Activated naive CD8-positive, alpha-beta T cell treated with anti-CD3 and anti-CD28 coated beads for 36 hours (primary cell): Measurements from ENCODE around the gene DCP1B. TPM values are rescaled to one million over a fixed set of nuclear protein-coding genes. Genes with fewer than 3 reads are reported as not detected.

ENCODE experiments used
- DNase-seq: peaks from one replicate; pipeline ENCODE4 v3.0.0; 2021
- H3K27ac Mint-ChIP-seq: one replicate; pipeline ENCODE4 v1.8.0; 2022; ENCODE audit warnings: mild to moderate bottlenecking, moderate library complexity, mixed read lengths
- H3K27me3 Mint-ChIP-seq: one replicate; pipeline ENCODE4 v1.8.0; 2022; ENCODE audit warnings: mild to moderate bottlenecking, mixed read lengths
- H3K36me3 Mint-ChIP-seq: one replicate; pipeline ENCODE4 v1.8.0; 2021; ENCODE audit warnings: mild to moderate bottlenecking, mixed read lengths
- H3K4me1 Mint-ChIP-seq: one replicate; pipeline ENCODE4 v1.8.0; 2021; ENCODE audit warnings: mixed read lengths
- H3K4me3 Mint-ChIP-seq: one replicate; pipeline ENCODE4 v1.8.0; 2022; ENCODE audit warnings: mild to moderate bottlenecking, moderate library complexity, mixed read lengths
- H3K9me3 Mint-ChIP-seq: one replicate; pipeline ENCODE4 v1.8.0; 2022; ENCODE audit warnings: mixed read lengths
- total RNA-seq, 2 experiments: library from RNA; stranded (reverse); gene quantifications; one replicate each; pipeline ENCODE4 v1.2.3, GENCODE V29; 2021

The DCP1B gene
- total RNA-seq = 10 to 100 TPM; 12.4 to 12.8 TPM

GRCh38 chr12:2004113-2004929 is at the start of gene DCP1B:
Gene DCP1B, minus strand, starts transcription at chr12:2004457. Its CDS starts 26 bp downstream, at chr12:2004431.
- Mint-ChIP-seq H3K27ac (peak within 1 kb of the TSS; percentile 98), H3K4me3 (peak within 1 kb of the TSS; percentile 99), H3K4me1 (peaks cover 21% of the 10 kb centered on the region), H3K27me3 (no peaks in the 10 kb centered on the region), H3K36me3 (peaks cover 10% of the 10 kb centered on the region), H3K9me3 (no peaks in the 10 kb centered on the region)
- peak; percentile 94 for DNase-seq

DNA sequence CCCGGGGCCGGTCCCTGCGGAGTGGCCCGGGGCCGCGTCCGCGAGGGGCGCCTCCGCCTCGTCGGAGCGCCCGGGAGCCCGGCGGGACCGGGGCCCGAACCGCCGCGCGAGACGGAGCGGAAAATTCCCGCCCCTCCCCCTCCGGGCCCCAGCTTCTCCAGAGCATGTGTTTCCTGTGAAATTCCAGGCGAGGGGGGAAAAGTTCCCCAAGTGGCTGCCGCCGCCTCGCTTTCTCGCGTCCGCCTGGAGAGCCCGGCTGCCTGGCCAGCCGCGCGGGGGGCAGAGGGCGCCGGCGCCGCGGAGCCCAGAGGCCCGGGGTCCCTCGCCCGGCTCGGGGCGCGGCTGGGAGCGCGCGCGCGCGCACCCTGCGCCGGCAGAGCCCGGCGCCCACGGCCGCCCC is 49.4 kb upstream of the DCP1B start:
- H3K4me3 Mint-ChIP-seq = no peak overlapping the region
- no peaks in the 10 kb centered on the region for H3K9me3 Mint-ChIP-seq
- H3K4me1 Mint-ChIP-seq = peaks cover 7% of the 10 kb centered on the region
- no peaks in the 10 kb centered on the region for H3K36me3 Mint-ChIP-seq
- no peak overlapping the region for H3K27ac Mint-ChIP-seq
- peaks cover 71% of the 10 kb centered on the region for H3K27me3 Mint-ChIP-seq
- no peak for DNase-seq

- Mint-ChIP-seq H3K36me3 (no peaks in the 10 kb centered on the region), H3K9me3 (no peaks in the 10 kb centered on the region), H3K27ac (no peak within 1 kb of the TSS), H3K27me3 (peaks cover 75% of the 10 kb centered on the region), H3K4me1 (peaks cover 7% of the 10 kb centered on the region), H3K4me3 (peak within 1 kb of the TSS; percentile 76)
- peak; percentile 62 for DNase-seq
Observed at GRCh38 chr12:2052826-2053678, 48.8 kb upstream of the DCP1B start, which contains the start of gene CACNA1C. Gene CACNA1C, plus strand, starts transcription at chr12:2052987. Its CDS starts 576 bp downstream, at chr12:2053563.

GRCh38 chr12:2051700-2052621 is 47.7 kb upstream of the DCP1B start:
- Mint-ChIP-seq H3K9me3 (no peaks in the 10 kb centered on the region), H3K36me3 (no peaks in the 10 kb centered on the region), H3K27ac (no peak overlapping the region), H3K27me3 (peaks cover 74% of the 10 kb centered on the region), H3K4me3 (peak overlapping the region; percentile 40), H3K4me1 (peaks cover 7% of the 10 kb centered on the region)
- DNase-seq = no peak

GRCh38 chr12:2049604-2050540 is 45.6 kb upstream of the DCP1B start:
- no peak for DNase-seq
- Mint-ChIP-seq H3K27me3 (peaks cover 57% of the 10 kb centered on the region), H3K36me3 (no peaks in the 10 kb centered on the region), H3K4me3 (no peak overlapping the region), H3K4me1 (peaks cover 7% of the 10 kb centered on the region), H3K9me3 (no peaks in the 10 kb centered on the region), H3K27ac (no peak overlapping the region)

GRCh38 chr12:2047752-2048151 is 43.5 kb upstream of the DCP1B start:
- H3K4me3 Mint-ChIP-seq = no peak overlapping the region
- H3K36me3 Mint-ChIP-seq = no peaks in the 10 kb centered on the region
- no peaks in the 10 kb centered on the region for H3K9me3 Mint-ChIP-seq
- peaks cover 50% of the 10 kb centered on the region for H3K27me3 Mint-ChIP-seq
- DNase-seq = no peak
- peaks cover 3% of the 10 kb centered on the region for H3K4me1 Mint-ChIP-seq
- no peak overlapping the region for H3K27ac Mint-ChIP-seq

DNA sequence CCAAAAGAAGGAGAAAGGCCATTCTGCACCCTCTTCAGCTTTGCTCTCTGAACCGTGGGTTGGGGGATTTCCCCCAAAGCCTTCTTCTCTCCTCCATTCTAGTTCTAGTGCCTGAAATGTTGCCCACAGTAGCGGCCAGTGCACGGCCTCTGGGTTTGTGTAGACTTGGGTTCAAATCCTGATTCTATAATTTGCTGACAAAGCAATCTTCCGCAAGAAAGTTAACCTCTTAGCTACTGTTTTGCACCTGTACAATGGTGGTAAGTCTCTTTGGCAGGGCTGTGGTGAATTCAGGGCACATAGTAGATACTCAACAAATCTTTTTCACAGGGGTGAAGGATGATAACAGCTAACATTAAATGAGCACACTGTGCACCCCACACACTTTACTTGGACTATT is 42.7 kb upstream of the DCP1B start:
- no peak overlapping the region for H3K4me3 Mint-ChIP-seq

DNA sequence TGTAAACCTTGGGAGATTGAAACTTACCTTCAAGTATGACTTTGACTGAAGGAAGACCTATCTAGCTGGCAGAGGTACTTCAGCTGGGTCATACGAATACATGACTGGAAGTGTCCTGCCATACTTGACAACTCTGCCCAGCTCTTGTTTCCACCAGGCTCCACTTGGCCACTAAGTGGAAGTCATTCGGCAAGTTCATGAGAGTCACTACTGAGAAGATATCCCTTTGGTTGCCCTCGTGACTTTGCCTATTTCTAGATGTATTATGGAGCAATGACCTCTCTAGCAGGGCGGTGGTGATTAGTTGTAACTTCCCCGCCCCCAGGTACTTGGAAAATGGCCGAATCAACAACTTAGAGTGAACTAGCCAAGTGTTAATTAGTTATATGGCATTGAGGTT is 39.9 kb upstream of the DCP1B start:
- Mint-ChIP-seq H3K9me3 (no peaks in the 10 kb centered on the region), H3K27ac (no peak overlapping the region), H3K27me3 (peaks cover 36% of the 10 kb centered on the region), H3K4me3 (no peak overlapping the region), H3K4me1 (no peaks in the 10 kb centered on the region), H3K36me3 (no peaks in the 10 kb centered on the region)
- DNase-seq = no peak

More for the DNA sequence above, 42.7 kb upstream of the DCP1B start:
- peaks cover 50% of the 10 kb centered on the region for H3K27me3 Mint-ChIP-seq
- no peak for DNase-seq
- peaks cover 3% of the 10 kb centered on the region for H3K4me1 Mint-ChIP-seq
- no peaks in the 10 kb centered on the region for H3K9me3 Mint-ChIP-seq
- H3K36me3 Mint-ChIP-seq = no peaks in the 10 kb centered on the region
- H3K27ac Mint-ChIP-seq = no peak overlapping the region

- Mint-ChIP-seq H3K36me3 (no peaks in the 10 kb centered on the region), H3K4me1 (no peaks in the 10 kb centered on the region), H3K27ac (no peak overlapping the region), H3K27me3 (peaks cover 27% of the 10 kb centered on the region), H3K9me3 (no peaks in the 10 kb centered on the region), H3K4me3 (no peak overlapping the region)
- DNase-seq = no peak
Observed at GRCh38 chr12:2043054-2043453, 38.8 kb upstream of the DCP1B start.

- Mint-ChIP-seq H3K36me3 (no peaks in the 10 kb centered on the region), H3K4me1 (peaks cover 10% of the 10 kb centered on the region), H3K27ac (no peak overlapping the region), H3K27me3 (peaks cover 33% of the 10 kb centered on the region), H3K4me3 (no peak overlapping the region), H3K9me3 (no peaks in the 10 kb centered on the region)
- no peak for DNase-seq
Observed at GRCh38 chr12:2039034-2039433, 34.8 kb upstream of the DCP1B start.

DNA sequence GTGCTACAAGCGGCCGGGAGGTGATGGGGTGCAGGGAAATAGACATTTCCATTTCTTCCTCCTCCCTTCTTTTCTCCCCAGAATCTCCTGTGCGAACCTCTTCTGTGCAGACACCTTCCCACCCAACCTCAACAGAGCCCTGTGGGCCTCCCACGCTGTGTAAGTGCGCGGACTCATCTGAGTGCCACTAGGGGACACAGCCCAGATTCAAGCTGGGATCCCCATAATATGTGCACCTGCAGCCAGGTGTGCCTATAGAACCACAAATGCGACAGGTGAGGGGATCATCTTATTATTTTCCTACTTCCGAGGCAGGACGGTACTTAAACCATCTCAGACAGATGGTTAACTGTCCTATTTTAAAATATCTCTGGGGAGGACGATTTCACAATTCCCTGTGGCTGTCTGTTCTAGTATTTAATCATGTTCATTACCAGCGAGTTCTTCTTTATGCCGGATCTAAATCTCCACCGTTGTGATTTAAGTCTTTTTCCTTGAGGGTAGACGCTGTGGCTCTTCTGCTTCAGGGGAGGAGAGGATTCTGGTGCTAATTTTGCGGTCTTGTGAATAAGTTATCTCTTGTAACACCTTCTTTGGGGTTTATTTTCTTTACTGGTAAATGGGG is 31.3 kb upstream of the DCP1B start:
- H3K4me1 Mint-ChIP-seq = peaks cover 10% of the 10 kb centered on the region
- DNase-seq = no peak
- no peaks in the 10 kb centered on the region for H3K36me3 Mint-ChIP-seq
- no peaks in the 10 kb centered on the region for H3K9me3 Mint-ChIP-seq
- no peak overlapping the region for H3K27ac Mint-ChIP-seq
- H3K27me3 Mint-ChIP-seq = peaks cover 35% of the 10 kb centered on the region
- peak overlapping the region; percentile 67 for H3K4me3 Mint-ChIP-seq

GRCh38 chr12:2034633-2035430 is 30.6 kb upstream of the DCP1B start:
- DNase-seq = peak; percentile 88
- Mint-ChIP-seq H3K27ac (no peak overlapping the region), H3K4me3 (peak overlapping the region; percentile 67), H3K4me1 (peaks cover 10% of the 10 kb centered on the region), H3K36me3 (no peaks in the 10 kb centered on the region), H3K9me3 (no peaks in the 10 kb centered on the region), H3K27me3 (peaks cover 32% of the 10 kb centered on the region)

GRCh38 chr12:2032506-2032905 is 28.2 kb upstream of the DCP1B start:
- Mint-ChIP-seq H3K9me3 (no peaks in the 10 kb centered on the region), H3K4me1 (peaks cover 10% of the 10 kb centered on the region), H3K27me3 (peaks cover 26% of the 10 kb centered on the region), H3K4me3 (no peak overlapping the region), H3K27ac (no peak overlapping the region), H3K36me3 (no peaks in the 10 kb centered on the region)
- no peak for DNase-seq
